H9 (cell line): ENCODE measurements around the gene UQCRC1. TPM values are rescaled to one million over a fixed set of nuclear protein-coding genes. Genes with fewer than 3 reads are reported as not detected.

Experiments used
- DNase-seq: peaks from one replicate; pipeline ENCODE4 v3.0.0-alpha.2; 2017
- H2AFZ ChIP-seq: one replicate; pipeline ENCODE4 v1.6.1; 2013; ENCODE audit warnings: mild to moderate bottlenecking, low read length, control low read depth, moderate library complexity
- H2AK5ac ChIP-seq: 2 replicates; pipeline ENCODE4 v1.6.1; 2013; ENCODE audit warnings: low read length, control low read depth, mixed read lengths; ENCODE audit not compliant: insufficient read length
- H2BK120ac ChIP-seq: one replicate; pipeline ENCODE4 v1.6.1; 2013; ENCODE audit warnings: low read depth, mild to moderate bottlenecking, low read length, control low read depth, inconsistent platforms; ENCODE audit not compliant: poor library complexity, severe bottlenecking
- H2BK12ac ChIP-seq: 2 replicates; pipeline ENCODE4 v1.6.1; 2013; ENCODE audit warnings: low read length, control low read depth, mixed read lengths, low read depth; ENCODE audit not compliant: insufficient read length
- H2BK15ac ChIP-seq: 2 replicates; pipeline ENCODE4 v1.6.1; 2013; ENCODE audit warnings: low read depth, low read length, control low read depth
- H2BK20ac ChIP-seq: one replicate; pipeline ENCODE4 v1.6.1; 2013; ENCODE audit warnings: low read depth, mild to moderate bottlenecking, low read length, control low read depth, inconsistent platforms; ENCODE audit not compliant: poor library complexity, severe bottlenecking
- H2BK5ac ChIP-seq: 2 replicates; pipeline ENCODE4 v1.6.1; 2013; ENCODE audit warnings: low read length, control low read depth, mixed read lengths; ENCODE audit not compliant: insufficient read length
- H3K14ac ChIP-seq: 2 replicates; pipeline ENCODE4 v1.6.1; 2013; ENCODE audit warnings: low read length, control low read depth; ENCODE audit not compliant: insufficient read depth
- H3K18ac ChIP-seq: 2 replicates; pipeline ENCODE4 v1.6.1; 2013; ENCODE audit warnings: low read depth, mild to moderate bottlenecking, mixed read lengths, low read length, control low read depth; ENCODE audit not compliant: insufficient read length
- H3K23ac ChIP-seq: 2 replicates; pipeline ENCODE4 v1.6.1; 2013; ENCODE audit warnings: low read length, control low read depth, mixed read lengths, low read depth; ENCODE audit not compliant: insufficient read length
- H3K23me2 ChIP-seq: 2 replicates; pipeline ENCODE4 v1.6.1; 2013; ENCODE audit warnings: low read depth, mild to moderate bottlenecking, mixed read lengths, low read length, control low read depth; ENCODE audit not compliant: insufficient read length, poor library complexity, severe bottlenecking
- H3K27ac ChIP-seq: 2 replicates; pipeline ENCODE4 v1.5.1; 2013; ENCODE audit warnings: low read length, control low read depth, mixed read lengths, low read depth; ENCODE audit not compliant: insufficient read length
- H3K27me3 ChIP-seq: 2 replicates; pipeline ENCODE4 v1.6.1; 2013; ENCODE audit warnings: low read length, control low read depth, inconsistent platforms; ENCODE audit not compliant: insufficient read depth
- H3K4ac ChIP-seq: 2 replicates; pipeline ENCODE4 v1.6.1; 2013; ENCODE audit warnings: low read depth, mild to moderate bottlenecking, control low read depth, inconsistent platforms, low read length, moderate library complexity
- H3K4me1 ChIP-seq: 2 replicates; pipeline ENCODE4 v1.6.1; 2013; ENCODE audit warnings: low read length, control low read depth, inconsistent platforms; ENCODE audit not compliant: insufficient read depth
- H3K4me2 ChIP-seq: 2 replicates; pipeline ENCODE4 v1.6.1; 2013; ENCODE audit warnings: low read length, control low read depth, mixed read lengths; ENCODE audit not compliant: insufficient read length, insufficient read depth
- H3K56ac ChIP-seq: 2 replicates; pipeline ENCODE4 v1.6.1; 2013; ENCODE audit warnings: low read depth, mild to moderate bottlenecking, mixed read lengths, low read length, control low read depth; ENCODE audit not compliant: insufficient read length
- H3K79me1 ChIP-seq: 2 replicates; pipeline ENCODE4 v1.6.1; 2013; ENCODE audit warnings: low read depth, mild to moderate bottlenecking, moderate library complexity, low read length, control low read depth, inconsistent platforms; ENCODE audit not compliant: insufficient read depth, poor library complexity, severe bottlenecking
- H3K79me2 ChIP-seq: 2 replicates; pipeline ENCODE4 v1.6.1; 2013; ENCODE audit warnings: low read length, control low read depth, inconsistent platforms; ENCODE audit not compliant: insufficient read depth
- H3K9ac ChIP-seq: 2 replicates; pipeline ENCODE4 v1.6.1; 2013; ENCODE audit warnings: low read length, control low read depth, mixed read lengths; ENCODE audit not compliant: insufficient read length; ENCODE audit errors: extremely low read depth
- H3K9me3 ChIP-seq: one replicate; pipeline ENCODE4 v1.6.1; 2013; ENCODE audit warnings: low read depth, low read length, inconsistent platforms; ENCODE audit not compliant: control insufficient read depth
- H3T11ph ChIP-seq: one replicate; pipeline ENCODE4 v1.6.1; 2013; ENCODE audit warnings: mild to moderate bottlenecking, low read length, control low read depth, inconsistent platforms
- H4K20me1 ChIP-seq: one replicate; pipeline ENCODE4 v1.6.1; 2013; ENCODE audit not compliant: control insufficient read depth, insufficient read length, insufficient read depth
- H4K5ac ChIP-seq: 2 replicates; pipeline ENCODE4 v1.6.1; 2013; ENCODE audit warnings: low read depth, mild to moderate bottlenecking, mixed read lengths, low read length, control low read depth; ENCODE audit not compliant: insufficient read length
- H4K8ac ChIP-seq: replicated peaks from 2 replicates; pipeline ENCODE4 v1.6.1; 2013; ENCODE audit warnings: low read length, control low read depth, mixed read lengths, low read depth; ENCODE audit not compliant: insufficient read length
- H4K91ac ChIP-seq: 2 replicates; pipeline ENCODE4 v1.6.1; 2013; ENCODE audit warnings: low read depth, mild to moderate bottlenecking, moderate library complexity, mixed read lengths, low read length, control low read depth; ENCODE audit not compliant: insufficient read length
- H3K27ac Mint-ChIP-seq, 3 experiments: 2 replicates in 2 of 3; 3 replicates in 1 of 3; pipeline ENCODE4 v1.8.0; 2020 to 2021; ENCODE audit warnings: mixed read lengths in 3 of 3, mild to moderate bottlenecking in 1 of 3, moderate library complexity in 1 of 3
- H3K27me3 Mint-ChIP-seq: 2 replicates; pipeline ENCODE4 v1.8.0; 2021; ENCODE audit warnings: low read depth, mild to moderate bottlenecking, moderate library complexity, mixed read lengths
- H3K36me3 Mint-ChIP-seq, 3 experiments: 2 replicates in 2 of 3; 3 replicates in 1 of 3; pipeline ENCODE4 v1.8.0; 2020 to 2021; ENCODE audit warnings: low read depth in 3 of 3, mixed read lengths in 3 of 3; ENCODE audit not compliant: insufficient read depth in 1 of 3
- H3K4me1 Mint-ChIP-seq, 2 experiments: 2 replicates each; pipeline ENCODE4 v1.8.0; 2020; ENCODE audit warnings: mixed read lengths in 2 of 2
- H3K4me3 Mint-ChIP-seq, 2 experiments: 2 replicates in 1 of 2; 3 replicates in 1 of 2; pipeline ENCODE4 v1.8.0; 2020 to 2021; ENCODE audit warnings: mild to moderate bottlenecking in 2 of 2, mixed read lengths in 2 of 2, moderate library complexity in 1 of 2
- H3K9me3 Mint-ChIP-seq, 2 experiments: 2 replicates in 1 of 2; 3 replicates in 1 of 2; pipeline ENCODE4 v1.8.0; 2020; ENCODE audit warnings: mild to moderate bottlenecking in 2 of 2, mixed read lengths in 2 of 2, moderate library complexity in 1 of 2
- CTCF ChIP-seq: fragments of 200-600 bp; sonication (generic); conservative IDR thresholded peaks from 3 replicates; pipeline ENCODE4 v1.8.0; 2021; ENCODE audit warnings: antibody characterized with exemption, mild to moderate bottlenecking
- WGBS: extraction: QIAGEN DNeasy Blood & Tissue Kit; methylation state at CpG from one replicate; pipeline ENCODE4 v1.1.7; 2013; ENCODE audit warnings: missing lambda C conversion rate, low lambda C conversion rate, mixed read lengths; ENCODE audit not compliant: insufficient read length; ENCODE audit errors: extremely low coverage; 5-methylcytosine and 5-hydroxymethylcytosine counted together
- total RNA-seq: library from RNA; stranded (reverse); gene quantifications from 2 replicates; pipeline ENCODE4 v1.2.1, GENCODE V29; 2021

The UQCRC1 gene
- total RNA-seq, 1 experiment from 2014 or later, result 285 TPM

GRCh38 chr3:48647714-48648113, 38.3 kb upstream of the UQCRC1 start:
- Histone ChIP-seq H2BK120ac (no peak overlapping the region), H3T11ph (no peak overlapping the region), H2AK5ac (no peak overlapping the region), H3K9ac (no peak overlapping the region), H2BK12ac (no peak overlapping the region), H4K20me1 (peaks cover 2% of the 10 kb centered on the region), H4K5ac (no peak overlapping the region), H4K91ac (no peak overlapping the region), H2BK20ac (no peak overlapping the region), H3K56ac (no peak overlapping the region), H2AFZ (no peak overlapping the region), H3K79me2 (no peaks in the 10 kb centered on the region), H3K9me3 (no peaks in the 10 kb centered on the region), H4K8ac (no peak overlapping the region), H2BK15ac (no peak overlapping the region), H3K14ac (no peak overlapping the region), H3K79me1 (no peaks in the 10 kb centered on the region), H3K27ac (no peak overlapping the region), H3K18ac (no peak overlapping the region), H2BK5ac (no peak overlapping the region), H3K23ac (no peak overlapping the region), H3K27me3 (no peaks in the 10 kb centered on the region), H3K23me2 (no peaks in the 10 kb centered on the region), H3K4me1 (no peaks in the 10 kb centered on the region), H3K4me2 (no peak overlapping the region), H3K4ac (no peak overlapping the region)
- WGBS, result no CpG with 5 or more reads among the region's 9 CpGs
- H3K27me3 Mint-ChIP-seq, result no peaks in the 10 kb centered on the region
- no peak for DNase-seq
- no peak for TF ChIP-seq CTCF
- no peak overlapping the region for H3K27ac Mint-ChIP-seq
- H3K4me3 Mint-ChIP-seq, result no peak overlapping the region
- H3K4me1 Mint-ChIP-seq, result no peaks in the 10 kb centered on the region
- peaks cover 23 to 54% (median 54%) of the 10 kb centered on the region in 3 experiments for H3K36me3 Mint-ChIP-seq
- H3K9me3 Mint-ChIP-seq, result no peaks in the 10 kb centered on the region
